SK-N-MC (cell line): ENCODE results near the gene DPYD.
A peak's percentile ranks its signal among the peaks of the same experiment; 100 is the strongest.

Experiments
- DNase-seq: peaks from one replicate; pipeline ENCODE4 v3.0.0-alpha.2; 2011; ENCODE audit warnings: low read depth, low spot score
- H3K27ac ChIP-seq: fragments of 200-600 bp; sonication (generic); 2 replicates; pipeline ENCODE4 v1.5.1; 2016; ENCODE audit warnings: mixed run types
- H3K36me3 ChIP-seq: fragments of 200-600 bp; sonication (generic); 2 replicates; pipeline ENCODE4 v1.6.1; 2017; ENCODE audit warnings: antibody characterized with exemption, low read length, mixed read lengths; ENCODE audit not compliant: insufficient read depth
- H3K4me3 ChIP-seq: fragments of 200-600 bp; sonication (generic); 2 replicates; pipeline ENCODE4 v1.5.1; 2016
- H3K9ac ChIP-seq: fragments of 200-600 bp; sonication (generic); 2 replicates; pipeline ENCODE4 v1.8.0; 2017; ENCODE audit warnings: mixed run types, mixed read lengths; ENCODE audit not compliant: insufficient read length
- H3K9me3 ChIP-seq: fragments of 200-600 bp; sonication (generic); 2 replicates; pipeline ENCODE4 v1.6.1; 2017; ENCODE audit warnings: low read depth, mild to moderate bottlenecking, antibody characterized with exemption, low read length, moderate library complexity, mixed read lengths
- EZH2 ChIP-seq: fragments of 200-600 bp; sonication (generic); IDR thresholded peaks from one replicate; pipeline ENCODE4 v1.6.1; 2017; ENCODE audit warnings: antibody characterized with exemption
- FOXP2 ChIP-seq: optimal IDR thresholded peaks from 2 replicates; pipeline ENCODE3; 2011; ENCODE audit warnings: mild to moderate bottlenecking, moderate library complexity; ENCODE audit not compliant: insufficient read depth; ENCODE audit errors: extremely low read length, control extremely low read depth
- POLR2AphosphoS5 ChIP-seq: IDR thresholded peaks from 2 replicates; pipeline ENCODE4 v1.6.1; 2012; ENCODE audit warnings: mild to moderate bottlenecking, low read depth, low read length, borderline replicate concordance

DPYD gene

DNA sequence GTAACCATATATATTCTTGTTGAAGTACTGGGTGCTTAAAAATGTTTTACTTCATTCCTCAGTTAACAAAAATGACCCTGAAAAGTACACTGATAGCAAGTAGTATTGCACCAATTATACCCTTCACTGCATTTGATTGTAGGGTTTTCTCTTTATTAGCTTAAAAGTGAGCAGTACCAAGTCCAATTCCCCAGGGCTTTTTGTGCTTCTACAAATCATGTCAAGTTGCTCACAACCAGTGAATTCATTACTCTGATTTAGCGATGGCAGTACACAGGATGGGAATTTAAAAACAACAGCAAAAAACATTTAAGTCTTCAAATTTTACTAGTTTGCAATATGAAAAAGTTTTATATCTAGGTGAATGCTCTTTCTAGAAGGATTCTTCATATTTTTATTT, 762.8 kb downstream of the DPYD start:
- no peak overlapping the region for H3K9ac ChIP-seq
- H3K27ac ChIP-seq: no peak overlapping the region
- no peak for DNase-seq
- no peak overlapping the region for H3K4me3 ChIP-seq
- H3K36me3 ChIP-seq: no peaks in the 10 kb centered on the region
- no peak for TF ChIP-seq EZH2
- no peak for TF ChIP-seq POLR2AphosphoS5
- TF ChIP-seq FOXP2: no peak
- no peaks in the 10 kb centered on the region for H3K9me3 ChIP-seq

DNA sequence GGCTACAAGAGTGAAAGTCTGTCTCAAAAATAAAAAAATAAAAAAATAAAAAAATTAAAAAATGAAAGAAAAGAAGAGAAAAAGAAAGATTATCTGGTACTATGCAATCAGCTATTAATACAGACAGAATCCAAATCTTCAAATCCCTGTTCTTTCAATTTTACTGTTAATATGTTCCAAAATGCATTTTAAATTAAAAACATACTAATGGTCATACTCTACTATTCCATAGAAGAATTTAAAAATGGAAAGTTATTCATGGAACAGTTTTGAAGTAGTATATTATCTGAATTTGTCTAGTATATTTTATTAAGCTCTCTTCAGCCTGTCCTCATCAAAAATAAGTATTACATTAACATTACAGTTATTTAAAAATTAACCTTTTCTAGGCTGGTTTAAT, 769.2 kb downstream of the DPYD start:
- no peak for DNase-seq
- H3K9ac ChIP-seq: no peak overlapping the region
- H3K27ac ChIP-seq: no peak overlapping the region
- H3K4me3 ChIP-seq: no peak overlapping the region
- TF ChIP-seq EZH2 (no peak), FOXP2 (no peak), POLR2AphosphoS5 (no peak)
- no peaks in the 10 kb centered on the region for H3K36me3 ChIP-seq
- no peaks in the 10 kb centered on the region for H3K9me3 ChIP-seq

DNA sequence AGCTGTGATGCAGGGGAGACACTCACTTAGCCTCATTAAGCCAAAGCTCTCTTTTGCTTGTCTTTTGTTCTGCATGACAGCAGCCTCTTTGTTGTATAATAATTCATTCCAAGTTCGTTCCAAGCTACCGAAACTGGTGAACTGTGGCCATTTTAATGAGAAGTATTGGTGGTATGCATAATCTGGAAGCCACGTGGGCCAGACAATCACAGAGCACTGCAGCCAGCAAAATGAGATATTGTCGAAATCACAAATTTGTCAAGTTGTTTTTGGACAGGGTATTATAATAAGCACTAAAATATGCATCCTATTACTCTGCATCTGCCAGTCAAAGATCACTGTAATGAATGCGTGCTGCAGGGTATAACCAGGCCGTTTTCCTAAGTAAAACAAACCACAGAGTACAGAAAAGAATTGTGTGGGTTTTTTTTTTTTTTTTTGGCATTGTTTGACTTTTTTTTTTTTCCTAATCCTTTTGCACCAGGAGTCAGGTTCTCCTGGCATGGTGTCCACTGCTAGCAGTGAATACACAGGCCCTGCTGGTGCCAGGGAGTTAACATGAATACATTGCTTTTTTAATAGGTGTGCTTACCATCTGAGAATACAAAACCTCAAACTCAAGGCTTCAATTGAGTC, 775.4 kb downstream of the DPYD start:
- Histone ChIP-seq H3K9ac (no peak overlapping the region), H3K4me3 (no peak overlapping the region), H3K27ac (no peak overlapping the region; the same call in 1 of the 2 replicates), H3K36me3 (no peaks in the 10 kb centered on the region), H3K9me3 (no peaks in the 10 kb centered on the region)
- TF ChIP-seq FOXP2: no peak
- no peak for TF ChIP-seq POLR2AphosphoS5
- no peak for TF ChIP-seq EZH2
- DNase-seq: no peak

DNA sequence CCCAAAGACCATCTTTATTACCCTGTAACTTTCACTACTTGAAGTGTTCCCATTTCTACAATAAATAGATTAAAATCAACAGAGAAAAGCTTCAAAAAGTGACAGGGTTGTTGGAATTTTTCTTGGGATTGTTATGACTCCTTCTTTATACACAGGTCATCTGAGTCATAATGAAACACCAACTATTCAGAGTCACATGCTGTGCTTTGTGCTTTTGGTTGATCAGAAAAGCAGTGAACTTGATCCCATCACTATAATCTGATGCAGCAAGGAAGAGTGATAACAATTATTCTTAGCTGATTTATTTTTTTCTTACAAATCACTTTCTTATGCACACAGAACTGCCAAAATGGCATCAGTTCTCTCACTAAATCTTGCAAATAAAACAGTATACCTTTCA, 776.3 kb downstream of the DPYD start:
- H3K4me3 ChIP-seq: no peak overlapping the region
- no peak overlapping the region for H3K27ac ChIP-seq
- DNase-seq: no peak
- H3K9me3 ChIP-seq: no peaks in the 10 kb centered on the region
- no peak overlapping the region for H3K9ac ChIP-seq
- TF ChIP-seq EZH2 (no peak), FOXP2 (no peak), POLR2AphosphoS5 (no peak)
- no peaks in the 10 kb centered on the region for H3K36me3 ChIP-seq

DNA sequence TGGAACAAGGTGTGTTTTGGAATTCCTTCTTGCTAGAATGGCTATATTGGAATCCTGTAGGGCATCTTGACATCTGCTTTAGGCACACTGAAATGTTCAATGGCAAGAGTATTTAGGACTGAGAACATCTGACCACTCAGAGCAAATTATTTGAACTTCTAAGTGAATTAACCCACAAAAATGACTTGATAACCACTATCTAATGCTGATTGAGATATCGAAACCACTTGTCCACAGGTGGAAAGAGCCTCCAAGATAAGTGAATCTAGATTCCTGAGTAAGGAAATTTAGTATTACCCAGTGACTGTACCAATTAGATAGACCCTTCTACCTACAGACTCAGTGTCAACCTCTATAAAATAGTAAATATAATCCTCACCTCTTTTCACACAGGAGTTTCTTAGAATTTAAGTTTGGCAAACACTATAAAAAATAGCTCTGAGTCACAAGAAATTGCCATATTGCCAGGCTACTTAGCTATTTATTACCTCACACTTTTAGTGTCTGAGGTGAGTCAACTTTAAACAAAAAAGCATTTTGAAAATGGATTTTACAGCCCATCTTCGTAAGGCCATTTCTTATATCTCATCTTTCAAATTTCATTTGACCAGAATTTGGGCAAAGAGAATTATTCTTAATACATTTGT, 777.5 kb downstream of the DPYD start:
- Histone ChIP-seq H3K9me3 (no peaks in the 10 kb centered on the region), H3K4me3 (no peak overlapping the region), H3K27ac (no peak overlapping the region), H3K9ac (no peak overlapping the region), H3K36me3 (no peaks in the 10 kb centered on the region)
- TF ChIP-seq EZH2 (no peak), POLR2AphosphoS5 (no peak), FOXP2 (no peak)
- no peak for DNase-seq

DNA sequence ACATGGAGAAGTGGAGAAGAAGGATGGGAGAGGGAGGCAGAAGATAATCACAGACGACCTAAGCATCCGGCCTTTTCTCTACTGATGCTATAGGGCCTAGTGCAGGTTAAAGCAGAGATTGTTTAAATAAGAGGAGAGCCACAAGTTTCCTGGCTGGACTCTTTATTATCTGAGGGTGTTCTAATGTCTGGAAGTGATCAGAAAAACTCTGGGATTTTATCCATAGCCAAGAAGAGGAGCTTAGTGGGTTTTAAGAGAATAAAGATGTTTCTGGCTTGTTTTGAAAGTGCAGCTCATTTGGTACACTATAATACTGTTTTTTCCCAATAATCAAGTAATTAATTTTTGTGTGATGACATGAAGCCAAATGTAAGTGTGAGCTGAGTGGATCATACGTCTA, 780.2 kb downstream of the DPYD start:
- no peak for TF ChIP-seq FOXP2
- no peak for TF ChIP-seq EZH2
- TF ChIP-seq POLR2AphosphoS5: no peak
- Histone ChIP-seq H3K27ac (no peak overlapping the region), H3K36me3 (no peaks in the 10 kb centered on the region), H3K4me3 (no peak overlapping the region), H3K9ac (no peak overlapping the region), H3K9me3 (no peaks in the 10 kb centered on the region)
- DNase-seq: no peak

DNA sequence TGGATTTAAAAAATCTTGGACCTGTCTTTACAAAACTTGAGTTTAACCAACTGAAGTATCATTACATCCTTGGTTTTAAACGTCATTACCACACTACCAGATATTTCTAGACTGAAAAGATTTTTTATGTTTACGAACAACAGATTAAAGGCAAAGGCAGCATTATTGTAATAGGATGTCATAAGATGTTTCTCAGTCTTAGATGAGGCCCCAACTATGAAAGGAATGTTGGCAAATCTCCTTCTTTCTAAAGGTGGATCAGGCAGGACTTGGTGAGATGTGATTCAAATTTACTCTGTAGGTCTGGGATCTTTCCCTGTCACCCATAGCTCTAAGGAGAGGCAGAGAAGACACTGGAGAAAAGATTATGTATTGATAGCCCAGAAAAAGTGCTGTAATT, 781.3 kb downstream of the DPYD start:
- H3K36me3 ChIP-seq: no peaks in the 10 kb centered on the region
- no peaks in the 10 kb centered on the region for H3K9me3 ChIP-seq
- TF ChIP-seq EZH2 (no peak), POLR2AphosphoS5 (no peak), FOXP2 (no peak)
- no peak overlapping the region for H3K4me3 ChIP-seq
- no peak overlapping the region for H3K27ac ChIP-seq
- H3K9ac ChIP-seq: no peak overlapping the region
- DNase-seq: no peak

DNA sequence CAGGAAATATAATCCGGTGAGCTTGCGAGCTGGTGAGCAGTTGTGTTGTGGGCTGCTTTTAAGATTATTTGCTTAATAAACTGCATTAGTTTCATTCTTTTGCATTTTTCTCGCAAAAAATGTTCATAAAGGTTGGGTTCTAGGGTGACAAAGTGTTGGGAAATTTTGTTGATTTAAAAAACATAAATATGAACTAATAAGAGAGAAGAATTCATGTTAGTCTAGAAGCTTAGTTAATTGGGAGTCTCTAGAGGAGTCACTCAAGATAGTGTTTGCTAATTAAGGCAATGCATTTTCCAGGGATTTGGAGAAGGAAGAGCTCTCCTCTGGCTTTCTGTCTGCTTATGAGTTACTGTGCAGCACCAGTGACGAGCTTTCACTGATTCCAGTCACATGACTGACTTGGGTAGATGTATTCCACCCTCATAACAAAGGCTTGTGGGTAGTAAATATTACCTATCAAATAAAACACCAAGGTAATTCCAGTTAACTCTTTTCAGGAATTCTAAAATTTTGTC, 782.3 kb downstream of the DPYD start:
- Histone ChIP-seq H3K27ac (peak overlapping the region; percentile 86), H3K9ac (peak overlapping the region; percentile 64)

More for the DNA sequence above, 782.3 kb downstream of the DPYD start:
- DNase-seq: no peak
- H3K36me3 ChIP-seq: no peaks in the 10 kb centered on the region
- peak overlapping the region; percentile 73 for H3K4me3 ChIP-seq
- H3K9me3 ChIP-seq: no peaks in the 10 kb centered on the region
- no peak for TF ChIP-seq EZH2
- TF ChIP-seq FOXP2: no peak
- no peak for TF ChIP-seq POLR2AphosphoS5
